Astrocyte (in vitro differentiated cells and primary cell): Measurements from ENCODE around the gene JMJD8. TPM values are rescaled to one million over a fixed set of nuclear protein-coding genes. Genes with fewer than 3 reads are reported as not detected.

Source experiments
- DNase-seq: peaks from one replicate; pipeline ENCODE4 v3.0.0-alpha.2; 2010; ENCODE audit warnings: low read depth
- FAIRE-seq: peaks from 2 replicates; lab custom pipeline; 2011; peaks lifted over from hg19 to GRCh38; lab: Jason Lieb, UNC
- H2AFZ ChIP-seq: 2 replicates; pipeline ENCODE4 v1.6.0; 2012; ENCODE audit warnings: low read depth, low read length, inconsistent platforms
- H3K27ac ChIP-seq: 2 replicates; pipeline ENCODE4 v1.5.1; 2011; ENCODE audit warnings: low read depth, low read length, inconsistent platforms
- H3K27me3 ChIP-seq: 2 replicates; pipeline ENCODE4 v1.6.0; 2011; ENCODE audit warnings: low read length, inconsistent platforms; ENCODE audit not compliant: insufficient read depth
- H3K36me3 ChIP-seq: 2 replicates; pipeline ENCODE4 v1.5.1; 2011; ENCODE audit warnings: low read length, inconsistent platforms; ENCODE audit not compliant: insufficient read depth
- H3K4me1 ChIP-seq: 2 replicates; pipeline ENCODE4 v1.5.1; 2011; ENCODE audit warnings: low read length, inconsistent platforms; ENCODE audit not compliant: insufficient read depth
- H3K4me2 ChIP-seq: 2 replicates; pipeline ENCODE4 v1.6.0; 2012; ENCODE audit warnings: low read length, inconsistent platforms
- H3K4me3 ChIP-seq: 2 replicates; pipeline ENCODE4 v1.5.1; 2011; ENCODE audit warnings: low read depth, mild to moderate bottlenecking, low read length, inconsistent platforms; ENCODE audit not compliant: insufficient read depth
- H3K79me2 ChIP-seq: 2 replicates; pipeline ENCODE4 v1.6.0; 2012; ENCODE audit warnings: mild to moderate bottlenecking, low read length, inconsistent platforms; ENCODE audit not compliant: insufficient read depth
- H3K9ac ChIP-seq: 2 replicates; pipeline ENCODE4 v1.6.0; 2012; ENCODE audit warnings: mild to moderate bottlenecking, low read length, inconsistent platforms
- H3K9me3 ChIP-seq: 2 replicates; pipeline ENCODE4 v1.5.1; 2012; ENCODE audit warnings: low read depth, mild to moderate bottlenecking, low read length, inconsistent platforms; ENCODE audit not compliant: insufficient read depth
- H4K20me1 ChIP-seq: 2 replicates; pipeline ENCODE4 v1.6.0; 2012; ENCODE audit warnings: low read length, inconsistent platforms; ENCODE audit not compliant: insufficient read depth
- H3K27ac Mint-ChIP-seq: one replicate; pipeline ENCODE4 v1.8.0; 2021; ENCODE audit warnings: mild to moderate bottlenecking, mixed read lengths; ENCODE audit not compliant: unreplicated experiment
- H3K27me3 Mint-ChIP-seq: one replicate; pipeline ENCODE4 v1.8.0; 2021; ENCODE audit warnings: low read depth, mixed read lengths; ENCODE audit not compliant: unreplicated experiment
- H3K36me3 Mint-ChIP-seq: one replicate; pipeline ENCODE4 v1.8.0; 2021; ENCODE audit warnings: low read depth, mixed read lengths; ENCODE audit not compliant: unreplicated experiment
- H3K4me1 Mint-ChIP-seq: one replicate; pipeline ENCODE4 v1.8.0; 2021; ENCODE audit warnings: low read depth, mixed read lengths; ENCODE audit not compliant: unreplicated experiment
- H3K4me3 Mint-ChIP-seq: one replicate; pipeline ENCODE4 v1.8.0; 2021; ENCODE audit warnings: mild to moderate bottlenecking, moderate library complexity, mixed read lengths; ENCODE audit not compliant: unreplicated experiment
- H3K9me3 Mint-ChIP-seq: one replicate; pipeline ENCODE4 v1.8.0; 2021; ENCODE audit warnings: mild to moderate bottlenecking, mixed read lengths; ENCODE audit not compliant: unreplicated experiment
- EZH2 ChIP-seq: IDR thresholded peaks from 2 replicates; pipeline ENCODE4 v1.6.1; 2012; ENCODE audit warnings: mild to moderate bottlenecking, low read length, inconsistent platforms; ENCODE audit not compliant: insufficient read depth
- total RNA-seq: library from RNA; stranded (reverse); gene quantifications from 2 replicates; pipeline ENCODE4 v1.2.1, GENCODE V29; 2021
- TF ChIP-seq, protein P1 (sequence below): IDR thresholded peaks from 2 replicates; pipeline ENCODE4 v1.5.1; 2011; ENCODE audit warnings: low read depth, mild to moderate bottlenecking, inconsistent platforms, low read length, moderate library complexity; ENCODE audit not compliant: insufficient read depth

The JMJD8 gene
- total RNA-seq, 1 donor from 2014 or later, result 26.8 TPM

DNA sequence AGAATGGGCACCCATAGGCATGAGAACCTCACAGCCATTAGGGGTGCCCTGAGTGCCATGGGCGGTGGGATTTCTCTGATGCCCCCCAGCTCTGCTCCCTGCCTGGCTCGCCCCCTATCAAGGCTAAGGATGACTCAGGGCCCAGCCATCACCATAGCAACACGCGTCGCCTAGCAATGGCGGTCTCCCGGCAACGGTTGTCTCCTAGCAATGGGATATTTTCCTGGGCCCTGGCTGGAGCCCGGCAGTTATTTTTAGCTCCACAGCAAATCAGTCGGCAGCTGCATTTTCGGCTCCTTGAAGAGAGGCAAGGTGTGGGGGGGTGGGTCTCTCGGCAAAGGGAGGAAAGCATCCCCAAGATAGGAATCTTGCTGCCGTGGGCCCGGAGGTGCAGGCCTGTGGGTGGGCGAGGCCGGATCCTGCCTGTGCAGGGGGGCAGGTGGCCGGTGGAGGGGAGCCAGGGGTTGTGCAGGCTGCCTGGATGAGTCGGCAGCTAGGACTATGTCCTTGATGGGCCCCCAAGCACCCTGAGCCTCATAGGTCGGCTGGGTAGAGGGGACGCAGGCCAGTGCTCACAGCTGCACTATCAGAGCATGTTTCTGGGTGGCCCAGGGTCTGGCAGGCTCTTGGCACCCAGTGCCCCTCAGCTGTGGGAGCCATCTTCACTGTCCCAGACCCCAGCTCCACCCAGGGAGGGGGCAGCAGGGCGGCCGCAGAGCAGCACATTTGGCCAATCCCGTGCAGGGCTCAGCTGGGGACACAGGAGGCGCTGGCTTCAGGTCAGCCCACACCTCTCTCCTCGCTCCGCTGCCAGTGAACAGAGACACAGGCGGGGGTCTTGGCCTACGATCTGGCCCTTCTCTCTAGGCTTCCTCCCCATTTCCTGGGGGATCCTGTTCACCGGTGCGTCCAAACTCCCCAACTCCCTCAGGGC lies 25.7 kb upstream of the JMJD8 start:
- H3K9ac ChIP-seq, result peak overlapping the region; percentile 47
- H3K27me3 ChIP-seq, result peaks cover 15% of the 10 kb centered on the region
- H3K9me3 ChIP-seq, result no peaks in the 10 kb centered on the region
- H3K36me3 ChIP-seq, result no peaks in the 10 kb centered on the region
- TF ChIP-seq, protein P1, sequence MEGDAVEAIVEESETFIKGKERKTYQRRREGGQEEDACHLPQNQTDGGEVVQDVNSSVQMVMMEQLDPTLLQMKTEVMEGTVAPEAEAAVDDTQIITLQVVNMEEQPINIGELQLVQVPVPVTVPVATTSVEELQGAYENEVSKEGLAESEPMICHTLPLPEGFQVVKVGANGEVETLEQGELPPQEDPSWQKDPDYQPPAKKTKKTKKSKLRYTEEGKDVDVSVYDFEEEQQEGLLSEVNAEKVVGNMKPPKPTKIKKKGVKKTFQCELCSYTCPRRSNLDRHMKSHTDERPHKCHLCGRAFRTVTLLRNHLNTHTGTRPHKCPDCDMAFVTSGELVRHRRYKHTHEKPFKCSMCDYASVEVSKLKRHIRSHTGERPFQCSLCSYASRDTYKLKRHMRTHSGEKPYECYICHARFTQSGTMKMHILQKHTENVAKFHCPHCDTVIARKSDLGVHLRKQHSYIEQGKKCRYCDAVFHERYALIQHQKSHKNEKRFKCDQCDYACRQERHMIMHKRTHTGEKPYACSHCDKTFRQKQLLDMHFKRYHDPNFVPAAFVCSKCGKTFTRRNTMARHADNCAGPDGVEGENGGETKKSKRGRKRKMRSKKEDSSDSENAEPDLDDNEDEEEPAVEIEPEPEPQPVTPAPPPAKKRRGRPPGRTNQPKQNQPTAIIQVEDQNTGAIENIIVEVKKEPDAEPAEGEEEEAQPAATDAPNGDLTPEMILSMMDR, result no peak
- no peak for TF ChIP-seq EZH2
- Mint-ChIP-seq H3K4me1 (peaks cover 8% of the 10 kb centered on the region), H3K36me3 (no peaks in the 10 kb centered on the region), H3K27ac (peak overlapping the region; percentile 53), H3K4me3 (no peak overlapping the region), H3K27me3 (peaks cover 23% of the 10 kb centered on the region), H3K9me3 (peaks cover 3% of the 10 kb centered on the region)
- H3K4me1 ChIP-seq, result peaks cover 24% of the 10 kb centered on the region
- no peaks in the 10 kb centered on the region for H3K79me2 ChIP-seq
- peak overlapping the region; percentile 81 for H3K4me2 ChIP-seq
- no peak overlapping the region for H3K4me3 ChIP-seq
- no peak overlapping the region for H2AFZ ChIP-seq
- FAIRE-seq (no peak), DNase-seq (peak; percentile 84)
- peaks cover 6% of the 10 kb centered on the region for H4K20me1 ChIP-seq
- no peak overlapping the region for H3K27ac ChIP-seq

GRCh38 chr16:708959-709358 lies 24.8 kb upstream of the JMJD8 start:
- Histone ChIP-seq H3K79me2 (no peaks in the 10 kb centered on the region), H3K27ac (no peak overlapping the region), H4K20me1 (peaks cover 15% of the 10 kb centered on the region), H3K9me3 (no peaks in the 10 kb centered on the region), H3K4me2 (no peak overlapping the region), H3K4me3 (no peak overlapping the region), H3K27me3 (peaks cover 15% of the 10 kb centered on the region), H2AFZ (no peak overlapping the region), H3K9ac (no peak overlapping the region), H3K36me3 (no peaks in the 10 kb centered on the region), H3K4me1 (peaks cover 18% of the 10 kb centered on the region)
- DNase-seq (no peak), FAIRE-seq (no peak)
- Mint-ChIP-seq H3K4me1 (peaks cover 8% of the 10 kb centered on the region), H3K27me3 (peaks cover 24% of the 10 kb centered on the region), H3K4me3 (no peak overlapping the region), H3K27ac (no peak overlapping the region), H3K36me3 (no peaks in the 10 kb centered on the region), H3K9me3 (peaks cover 3% of the 10 kb centered on the region)
- TF ChIP-seq, protein P1, result no peak
- TF ChIP-seq EZH2, result no peak

DNA sequence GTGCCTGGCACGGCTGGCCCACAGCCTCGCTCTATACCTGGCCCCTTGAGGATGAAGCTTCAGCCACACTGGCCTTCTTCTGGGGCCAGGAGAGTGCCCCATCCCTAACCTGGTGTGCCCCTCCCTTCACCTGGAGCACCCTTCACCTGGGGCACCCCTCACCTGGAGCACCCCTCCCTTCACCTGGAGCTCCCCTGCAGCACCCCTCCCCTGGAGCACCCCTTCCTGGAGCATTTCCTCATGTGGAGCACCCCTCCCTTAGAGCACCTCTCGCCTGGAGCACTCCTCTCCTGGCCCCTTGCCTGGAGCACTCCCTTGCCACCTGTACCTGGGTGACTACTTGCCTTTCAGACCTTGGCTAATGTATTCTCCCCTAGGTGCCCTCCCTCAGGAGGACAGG lies 23.9 kb upstream of the JMJD8 start:
- Histone ChIP-seq H3K9ac (no peak overlapping the region), H3K27ac (no peak overlapping the region), H3K4me1 (peaks cover 18% of the 10 kb centered on the region), H3K4me3 (no peak overlapping the region), H3K79me2 (no peaks in the 10 kb centered on the region), H4K20me1 (peaks cover 18% of the 10 kb centered on the region), H3K36me3 (no peaks in the 10 kb centered on the region), H3K9me3 (no peaks in the 10 kb centered on the region), H3K27me3 (peaks cover 22% of the 10 kb centered on the region), H2AFZ (no peak overlapping the region), H3K4me2 (no peak overlapping the region)
- Mint-ChIP-seq H3K27me3 (peaks cover 31% of the 10 kb centered on the region), H3K4me3 (no peak overlapping the region), H3K9me3 (peaks cover 3% of the 10 kb centered on the region), H3K27ac (no peak overlapping the region), H3K36me3 (no peaks in the 10 kb centered on the region), H3K4me1 (peaks cover 8% of the 10 kb centered on the region)
- FAIRE-seq, result no peak
- DNase-seq, result no peak
- TF ChIP-seq, protein P1, result no peak
- TF ChIP-seq EZH2, result no peak
